SW 1271 (cell line): ENCODE measurements around the gene OXT.
"Not testable (repeated sequence)": the region's sequence is repeated elsewhere in the genome, so short reads cannot be mapped to it uniquely, and the experiment has no call there.

Experiments used
- DNase-seq, 2 experiments: peaks; one replicate each; lab custom pipeline; 2025; lab: John Stamatoyannopoulos, UW

The OXT gene

DNA sequence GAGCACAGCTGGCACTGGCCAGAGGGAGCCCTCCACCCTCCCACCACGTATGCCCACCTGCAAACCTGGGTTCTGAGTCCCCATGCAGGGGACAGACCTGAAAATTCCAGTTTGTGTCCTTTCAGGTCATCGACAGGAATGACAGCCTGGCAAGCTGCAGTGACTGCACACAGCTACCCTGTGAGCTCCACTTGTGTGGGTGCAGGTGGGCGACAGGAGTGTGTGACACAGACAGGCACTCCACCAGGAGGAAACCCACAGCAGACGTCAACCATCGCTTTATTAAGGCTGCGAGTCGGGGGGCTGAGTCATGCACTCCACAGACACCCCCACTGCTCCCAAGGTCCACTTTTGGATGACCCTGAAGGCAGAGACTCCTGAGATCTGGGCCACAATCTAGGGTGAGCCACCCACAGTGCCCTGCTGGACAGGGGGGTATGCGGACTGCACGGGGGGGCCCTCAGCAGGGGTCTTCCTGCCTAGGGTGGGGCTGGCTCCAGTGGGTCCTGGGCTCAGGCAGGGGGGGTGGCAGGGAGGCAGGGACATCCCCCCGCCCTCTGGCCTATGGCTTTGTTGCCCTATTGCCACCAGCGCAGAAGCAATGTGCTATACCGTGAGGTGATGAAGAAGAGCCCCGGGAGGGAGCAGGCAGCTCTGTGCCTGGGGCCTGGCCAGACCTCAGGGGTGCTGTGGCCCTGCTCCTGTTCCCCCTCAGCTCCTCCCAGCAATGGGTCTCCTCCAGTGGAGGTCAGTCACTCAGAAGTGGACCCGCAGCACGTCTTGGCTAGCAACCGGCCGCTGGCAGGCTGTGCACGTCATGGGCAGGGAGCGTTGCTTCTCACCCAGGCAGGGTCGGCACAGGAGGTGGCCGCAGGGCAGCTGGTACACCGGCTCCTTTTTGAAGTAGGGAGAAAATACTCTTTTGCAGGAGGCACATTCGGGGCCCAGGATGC is 38.2 kb downstream of the OXT start:
- no peak for DNase-seq

DNA sequence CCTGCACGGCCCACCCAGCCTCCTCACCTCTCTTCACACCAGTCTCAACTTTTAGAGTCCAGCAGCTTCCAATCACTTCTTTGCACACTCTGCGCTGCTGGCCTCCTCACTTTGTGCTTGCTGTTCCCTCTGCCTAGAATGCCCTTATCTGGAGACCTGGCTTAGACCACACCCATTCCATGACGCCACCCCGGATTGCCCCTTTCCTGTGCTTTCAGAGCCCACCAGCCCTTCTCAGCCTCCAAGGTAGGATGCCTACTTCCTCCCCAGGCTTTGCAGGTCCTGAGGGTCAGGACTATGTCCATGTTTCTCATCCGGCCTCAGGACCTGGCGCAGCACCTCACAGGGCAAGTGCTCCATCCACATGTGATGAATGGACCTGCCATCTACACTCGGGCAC is 40.1 kb downstream of the OXT start:
- DNase-seq = no peak

DNA sequence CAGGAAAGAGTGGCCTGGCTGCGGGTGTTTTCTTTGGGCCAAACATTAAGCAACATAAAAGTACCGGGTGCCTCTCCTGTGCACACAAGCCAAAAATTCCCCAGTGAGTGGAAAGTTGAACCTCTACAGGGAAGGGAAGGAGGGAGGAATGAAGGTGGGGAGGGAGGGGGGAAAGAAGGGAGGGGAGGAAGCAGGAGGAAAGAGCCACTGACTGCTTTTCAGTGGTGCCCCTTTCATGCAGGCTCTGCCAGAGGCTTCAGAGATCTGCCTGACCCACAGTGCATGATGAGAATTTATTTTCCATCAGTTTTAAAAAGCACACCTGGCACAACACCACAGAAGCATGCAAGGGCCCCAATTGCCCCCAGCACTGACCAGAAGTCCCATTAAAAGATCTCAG is 40.6 kb downstream of the OXT start:
- no peak for DNase-seq

DNA sequence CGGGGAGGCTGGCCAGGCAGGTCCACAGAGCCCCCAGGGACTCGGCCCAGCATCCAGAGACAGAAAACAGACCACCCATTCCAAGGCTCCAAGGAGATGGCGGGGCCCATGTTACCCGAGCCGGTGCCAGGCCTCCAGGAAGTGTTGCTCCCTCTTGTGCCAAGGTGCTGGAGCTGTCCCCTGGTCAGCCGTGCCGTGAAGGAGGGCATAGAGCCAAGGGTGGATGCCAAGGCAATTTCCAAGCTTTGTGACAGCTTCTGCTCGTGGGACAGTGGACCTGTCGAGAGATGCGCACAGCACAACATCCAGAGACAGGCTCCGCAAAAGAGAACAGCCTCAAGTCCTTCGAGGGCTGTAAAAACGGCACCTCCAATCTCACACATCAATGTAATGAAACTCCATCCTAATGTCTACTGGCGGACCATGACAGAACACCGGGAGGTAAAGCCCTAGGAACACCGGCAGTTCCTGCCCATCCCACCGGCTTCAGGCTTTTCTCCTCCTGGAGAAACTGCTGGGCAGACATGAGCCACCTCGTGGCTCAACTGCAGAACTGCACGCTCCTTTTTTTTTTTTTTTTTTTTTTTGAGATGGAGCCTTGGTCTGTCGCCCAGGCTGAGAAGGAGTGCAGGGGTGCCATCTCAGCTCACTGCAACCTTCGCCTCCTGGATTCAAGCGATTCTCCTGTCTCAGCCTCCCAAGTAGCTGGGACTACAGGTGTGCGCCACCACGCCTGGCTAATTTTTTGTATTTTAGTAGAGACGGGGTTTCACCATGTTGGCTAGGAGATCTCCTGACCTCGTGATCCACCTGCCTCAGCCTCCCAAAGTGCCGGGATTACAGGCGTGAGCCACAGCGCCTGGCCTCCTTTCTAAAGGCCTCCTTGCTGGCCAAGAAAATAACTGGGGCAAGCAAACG is 44.0 kb downstream of the OXT start:
- peak; percentile 18 to 43 for DNase-seq

DNA sequence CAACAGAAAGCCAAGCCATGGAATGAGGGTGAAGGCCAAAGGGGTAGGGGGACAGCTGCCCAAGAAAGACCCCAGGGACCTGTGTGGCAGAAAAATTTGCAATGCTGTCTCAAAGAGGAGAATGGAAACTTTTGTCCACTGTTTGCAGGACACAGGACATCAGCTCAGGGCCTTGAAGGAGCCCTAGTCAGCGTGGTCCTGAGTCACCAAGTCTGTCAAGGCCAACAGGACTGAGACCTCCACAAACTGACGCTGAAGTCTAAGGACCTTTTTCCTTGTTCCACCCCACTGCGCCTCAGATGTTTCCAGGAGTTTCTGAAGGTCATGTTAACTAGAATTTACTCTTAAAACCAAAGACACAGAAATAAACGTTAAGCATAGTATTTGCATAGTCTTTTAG is 44.9 kb downstream of the OXT start:
- no peak for DNase-seq

DNA sequence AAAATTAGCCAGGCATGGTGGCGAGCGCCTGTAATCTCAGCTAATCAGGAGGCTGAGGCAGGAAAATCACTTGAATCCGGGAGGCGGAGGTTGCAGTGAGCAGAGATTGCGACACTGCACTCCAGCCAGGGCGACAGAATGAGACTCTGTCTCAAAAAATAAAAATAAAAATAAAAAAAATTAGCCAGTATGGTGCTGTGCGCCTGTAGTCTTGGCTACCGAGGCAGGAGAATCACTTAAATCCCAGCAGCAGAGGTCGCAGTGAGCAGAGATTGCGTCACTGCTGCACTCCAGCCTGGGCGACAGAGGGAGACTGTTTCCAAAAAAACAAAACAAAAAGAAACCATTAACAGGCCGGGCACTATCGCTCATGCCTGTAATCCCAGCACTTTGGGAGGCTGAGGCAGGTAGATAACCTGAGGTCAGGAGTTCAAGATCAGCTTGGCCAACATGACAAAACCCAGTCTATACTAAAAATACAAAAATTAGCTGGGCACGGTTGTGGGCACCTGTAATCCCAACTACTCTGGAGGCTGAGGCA is 46.5 kb downstream of the OXT start:
- not testable (repeated sequence) for DNase-seq

DNA sequence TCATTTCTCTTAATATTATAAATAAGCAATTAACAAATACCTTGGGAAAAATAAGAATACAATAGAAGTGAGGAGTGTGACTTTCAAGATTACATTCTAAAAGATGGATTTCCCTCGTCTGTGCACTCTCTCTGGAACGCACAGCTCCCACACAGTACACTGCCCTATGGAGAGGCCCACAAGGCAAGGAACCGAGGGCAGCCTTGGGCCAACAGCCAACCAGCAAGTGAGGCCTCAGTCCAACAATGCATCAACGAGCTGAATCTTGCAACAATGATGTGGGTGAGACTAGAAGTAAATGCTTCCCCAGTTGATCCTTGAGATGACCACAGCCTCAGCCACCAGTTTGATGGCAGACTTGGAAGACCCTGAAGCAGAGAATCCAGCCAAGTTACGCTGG is 47.6 kb downstream of the OXT start:
- DNase-seq = no peak

DNA sequence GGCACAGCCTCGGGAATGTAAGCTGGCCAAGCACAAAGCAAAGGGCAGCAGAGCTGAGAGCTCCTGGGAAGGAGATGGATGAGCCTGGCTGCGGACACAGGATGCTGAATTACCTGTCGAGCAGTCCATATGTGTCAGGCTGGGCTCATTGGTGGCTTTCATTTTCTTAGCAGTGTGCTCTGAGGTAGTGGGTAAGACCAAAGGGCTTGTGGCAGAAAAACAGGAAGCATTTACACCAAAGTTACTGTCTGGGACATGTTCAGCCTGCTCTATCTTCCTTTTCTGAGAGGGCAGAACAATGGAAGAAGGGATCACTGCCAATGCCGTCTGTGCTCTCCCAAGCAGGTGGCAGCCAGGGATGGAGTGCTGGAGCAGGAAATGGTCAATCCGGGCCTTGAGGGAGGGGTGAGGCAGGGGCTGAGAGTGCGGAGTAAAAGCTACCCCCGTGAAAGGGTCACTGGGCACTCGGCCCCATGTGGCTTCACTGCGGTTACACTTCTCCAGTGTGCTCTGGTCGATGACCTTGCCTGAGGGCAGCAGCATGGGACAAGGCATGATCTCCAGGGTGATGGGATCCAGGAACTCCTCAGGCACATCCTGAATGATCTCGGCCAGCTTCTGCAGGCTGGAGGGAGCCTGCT is 50.0 kb downstream of the OXT start:
- no peak for DNase-seq
